Neural cell (in vitro differentiated cells): ENCODE results near the gene GDPD2. TPM values are rescaled to one million over a fixed set of nuclear protein-coding genes. Genes with fewer than 3 reads are reported as not detected.

ENCODE experiments used
- H2AFZ ChIP-seq: fragments of 200-600, 300-800 bp; sonication (generic), shearing (Covaris generic); 2 replicates; pipeline ENCODE4 v1.6.0; 2014; ENCODE audit warnings: low read depth, mild to moderate bottlenecking, antibody characterized with exemption, low read length, moderate library complexity
- H3F3A ChIP-seq: fragments of 200-600 bp; shearing (Covaris generic); 2 replicates; pipeline ENCODE4 v1.6.1; 2016; ENCODE audit warnings: mild to moderate bottlenecking, moderate library complexity, mixed read lengths, antibody characterized with exemption, low read length; ENCODE audit not compliant: insufficient read depth, poor library complexity, severe bottlenecking
- H3K27ac ChIP-seq: fragments of 200-600, 300-800 bp; sonication (generic), shearing (Covaris generic); 2 replicates; pipeline ENCODE4 v1.5.1; 2014; ENCODE audit warnings: mild to moderate bottlenecking, low read length, moderate library complexity
- H3K27me3 ChIP-seq: fragments of 300-800, 200-600 bp; sonication (generic), shearing (Covaris generic); 2 replicates; pipeline ENCODE4 v1.6.0; 2014; ENCODE audit warnings: mild to moderate bottlenecking, low read depth, low read length, moderate library complexity; ENCODE audit not compliant: insufficient read depth
- H3K36me3 ChIP-seq: fragments of 300-800, 200-600 bp; sonication (generic), shearing (Covaris generic); 2 replicates; pipeline ENCODE4 v1.5.1; 2014; ENCODE audit warnings: mild to moderate bottlenecking, antibody characterized with exemption, low read length, moderate library complexity; ENCODE audit not compliant: insufficient read depth
- H3K4me2 ChIP-seq: fragments of 300-800, 200-600 bp; sonication (generic), shearing (Covaris generic); 2 replicates; pipeline ENCODE4 v1.6.0; 2014; ENCODE audit warnings: mild to moderate bottlenecking, low read length
- H3K4me3 ChIP-seq: fragments of 300-800, 200-600 bp; sonication (generic), shearing (Covaris generic); 2 replicates; pipeline ENCODE4 v1.5.1; 2014; ENCODE audit warnings: mild to moderate bottlenecking, low read length, moderate library complexity
- H3K79me2 ChIP-seq: fragments of 200-600 bp; shearing (Covaris generic); replicated peaks from 2 replicates; pipeline ENCODE4 v1.6.0; 2014; ENCODE audit warnings: mild to moderate bottlenecking, low read length, moderate library complexity; ENCODE audit not compliant: insufficient read depth
- H3K9ac ChIP-seq: fragments of 300-800, 200-600 bp; sonication (generic), shearing (Covaris generic); 2 replicates; pipeline ENCODE4 v1.6.1; 2016; ENCODE audit warnings: mild to moderate bottlenecking, low read length, mixed read lengths
- H3K9me2 ChIP-seq: fragments of 200-600 bp; shearing (Covaris generic); 2 replicates; pipeline ENCODE4 v1.6.1; 2016; ENCODE audit warnings: mild to moderate bottlenecking, low read length, mixed read lengths; ENCODE audit not compliant: insufficient read depth
- H3K9me3 ChIP-seq: fragments of 200-600, 300-800 bp; sonication (generic), shearing (Covaris generic); 2 replicates; pipeline ENCODE4 v1.6.1; 2016; ENCODE audit warnings: mild to moderate bottlenecking, mixed run types, low read length, moderate library complexity, mixed read lengths
- H4K20me1 ChIP-seq: fragments of 200-600 bp; shearing (Covaris generic); 2 replicates; pipeline ENCODE4 v1.6.1; 2016; ENCODE audit warnings: mild to moderate bottlenecking, mixed run types; ENCODE audit not compliant: insufficient read depth
- CTCF ChIP-seq: fragments of 450-650 bp; IDR thresholded peaks from 2 replicates; pipeline ENCODE4 v1.5.1; 2014; ENCODE audit warnings: antibody characterized with exemption, mild to moderate bottlenecking, moderate library complexity; ENCODE audit not compliant: poor library complexity, severe bottlenecking
- EP300 ChIP-seq: fragments of 450-650 bp; conservative IDR thresholded peaks from 2 replicates; pipeline ENCODE4 v1.6.1; 2014; ENCODE audit warnings: antibody characterized with exemption, mild to moderate bottlenecking, moderate library complexity; ENCODE audit not compliant: poor library complexity, severe bottlenecking
- EZH2 ChIP-seq: fragments of 200-600, 300-800 bp; shearing (Covaris generic), sonication (generic); IDR thresholded peaks from 2 replicates; pipeline ENCODE4 v1.6.1; 2014; ENCODE audit warnings: antibody characterized with exemption, low read length, borderline replicate concordance, mild to moderate bottlenecking; ENCODE audit not compliant: insufficient read depth, poor library complexity, severe bottlenecking
- MXI1 ChIP-seq: fragments of 450-650 bp; conservative IDR thresholded peaks from 2 replicates; pipeline ENCODE4 v1.6.1; 2014; ENCODE audit warnings: antibody characterized with exemption, mild to moderate bottlenecking; ENCODE audit not compliant: poor library complexity, severe bottlenecking
- POLR2AphosphoS5 ChIP-seq: IDR thresholded peaks from 2 replicates; pipeline ENCODE4 v1.6.1; 2012
- RAD21 ChIP-seq: fragments of 450-650 bp; conservative IDR thresholded peaks from 2 replicates; pipeline ENCODE4 v1.6.1; 2014; ENCODE audit warnings: antibody characterized with exemption, mild to moderate bottlenecking, moderate library complexity
- REST ChIP-seq: IDR thresholded peaks from 2 replicates; pipeline ENCODE4 v1.6.1; 2012; ENCODE audit warnings: borderline replicate concordance
- SMC3 ChIP-seq: fragments of 450-650 bp; conservative IDR thresholded peaks from 2 replicates; pipeline ENCODE4 v1.6.1; 2014; ENCODE audit warnings: antibody characterized with exemption, mild to moderate bottlenecking, moderate library complexity; ENCODE audit not compliant: poor library complexity
- TAF1 ChIP-seq: IDR thresholded peaks from 2 replicates; pipeline ENCODE4 v1.6.1; 2012; ENCODE audit warnings: low read depth
- polyA plus RNA-seq: library from polyadenylated mRNA; depleted of rRNA; stranded (reverse); fragments of >200 nt; gene quantifications from 2 replicates; pipeline ENCODE4 v1.2.3, GENCODE V29; 2014

Gene GDPD2
- polyA plus RNA-seq, 1 donor from 2014 or later = not detected

GRCh38 chrX:70470850-70471289, 47.8 kb downstream of the GDPD2 start:
- H4K20me1 ChIP-seq = no peaks in the 10 kb centered on the region
- H3K9me2 ChIP-seq = no peaks in the 10 kb centered on the region
- no peak overlapping the region for H3K4me2 ChIP-seq
- H3K4me3 ChIP-seq = no peak overlapping the region
- H3K79me2 ChIP-seq = peaks cover 9% of the 10 kb centered on the region
- H3K36me3 ChIP-seq = no peaks in the 10 kb centered on the region
- H3F3A ChIP-seq = no peaks in the 10 kb centered on the region
- H3K9me3 ChIP-seq = no peaks in the 10 kb centered on the region
- H3K27ac ChIP-seq = no peak overlapping the region
- TF ChIP-seq REST = no peak
- TF ChIP-seq POLR2AphosphoS5 = no peak
- no peak for TF ChIP-seq EP300
- no peak for TF ChIP-seq SMC3
- no peak for TF ChIP-seq CTCF
- H3K27me3 ChIP-seq = no peaks in the 10 kb centered on the region
- H3K9ac ChIP-seq = no peak overlapping the region
- H2AFZ ChIP-seq = no peak overlapping the region

- H3K27ac ChIP-seq = no peak overlapping the region
- no peaks in the 10 kb centered on the region for H3K27me3 ChIP-seq
- no peaks in the 10 kb centered on the region for H3K9me2 ChIP-seq
- H4K20me1 ChIP-seq = no peaks in the 10 kb centered on the region
- no peaks in the 10 kb centered on the region for H3K9me3 ChIP-seq
- H3F3A ChIP-seq = no peaks in the 10 kb centered on the region
- H2AFZ ChIP-seq = no peak overlapping the region
- no peak overlapping the region for H3K9ac ChIP-seq
- no peak for TF ChIP-seq EZH2
- no peak for TF ChIP-seq RAD21
- no peak for TF ChIP-seq POLR2AphosphoS5
- no peak for TF ChIP-seq REST
- no peak for TF ChIP-seq MXI1
- no peak for TF ChIP-seq TAF1
- no peak for TF ChIP-seq SMC3
- no peak for TF ChIP-seq EP300
- no peak for TF ChIP-seq CTCF
- H3K4me2 ChIP-seq = no peak overlapping the region
- peaks cover 11% of the 10 kb centered on the region for H3K79me2 ChIP-seq
- no peaks in the 10 kb centered on the region for H3K36me3 ChIP-seq
- H3K4me3 ChIP-seq = no peak overlapping the region
Observed at GRCh38 chrX:70476166-70476933, 53.2 kb downstream of the GDPD2 start.
